Endodermal cell (in vitro differentiated cells): ENCODE measurements around the gene CX3CR1. TPM values are rescaled to one million over a fixed set of nuclear protein-coding genes. Genes with fewer than 3 reads are reported as not detected.

Source experiments
- DNase-seq: peaks from one replicate; pipeline ENCODE4 v3.0.0-alpha.2; 2017
- H3K27ac ChIP-seq: 2 replicates; pipeline ENCODE4 v1.5.1; 2013; ENCODE audit warnings: mild to moderate bottlenecking, low read depth, low read length, moderate library complexity
- H3K27me3 ChIP-seq: 2 replicates; pipeline ENCODE4 v1.6.1; 2013; ENCODE audit warnings: mild to moderate bottlenecking, low read length, moderate library complexity; ENCODE audit not compliant: insufficient read depth, control insufficient read depth, poor library complexity, severe bottlenecking
- H3K36me3 ChIP-seq: 2 replicates; pipeline ENCODE4 v1.7.0; 2013; ENCODE audit warnings: mild to moderate bottlenecking, low read length, moderate library complexity; ENCODE audit not compliant: control insufficient read depth, insufficient read depth
- H3K4me1 ChIP-seq: one replicate; pipeline ENCODE4 v1.7.0; 2013; ENCODE audit warnings: low read length; ENCODE audit not compliant: control insufficient read depth, insufficient read depth
- H3K4me3 ChIP-seq: 2 replicates; pipeline ENCODE4 v1.5.1; 2013; ENCODE audit warnings: mild to moderate bottlenecking, low read length, moderate library complexity
- H3K9ac ChIP-seq: 2 replicates; pipeline ENCODE4 v1.6.1; 2013; ENCODE audit warnings: mild to moderate bottlenecking, low read length, moderate library complexity; ENCODE audit not compliant: poor library complexity, severe bottlenecking; ENCODE audit errors: extremely low read depth
- H3K9me3 ChIP-seq: 2 replicates; pipeline ENCODE4 v1.6.1; 2013; ENCODE audit warnings: mild to moderate bottlenecking, low read length, moderate library complexity; ENCODE audit not compliant: control insufficient read depth
- H3K27ac Mint-ChIP-seq: 2 replicates; pipeline ENCODE4 v1.8.0; 2020; ENCODE audit warnings: mixed read lengths
- H3K27me3 Mint-ChIP-seq: 2 replicates; pipeline ENCODE4 v1.8.0; 2021; ENCODE audit warnings: mild to moderate bottlenecking, mixed read lengths; ENCODE audit not compliant: insufficient read depth
- H3K36me3 Mint-ChIP-seq: 2 replicates; pipeline ENCODE4 v1.8.0; 2020; ENCODE audit warnings: low read depth, mixed read lengths
- H3K4me1 Mint-ChIP-seq: 2 replicates; pipeline ENCODE4 v1.8.0; 2020; ENCODE audit warnings: mixed read lengths
- H3K4me3 Mint-ChIP-seq: 2 replicates; pipeline ENCODE4 v1.8.0; 2020; ENCODE audit warnings: mild to moderate bottlenecking, moderate library complexity, mixed read lengths
- H3K9me3 Mint-ChIP-seq: 2 replicates; pipeline ENCODE4 v1.8.0; 2020; ENCODE audit warnings: mild to moderate bottlenecking, mixed read lengths
- WGBS, 2 experiments: methylation state at CpG; one replicate each; pipeline versions ENCODE4 v1.1.5 to v1.1.7; 2013; ENCODE audit warnings: missing lambda C conversion rate in 2 of 2, mixed read lengths in 1 of 2; ENCODE audit not compliant: insufficient coverage in 1 of 2, insufficient read length in 1 of 2; 5-methylcytosine and 5-hydroxymethylcytosine counted together
- total RNA-seq, 2 donors: library from RNA; stranded (reverse); fragmentation: NEBNext Ultra II Directional in 1 of 2; extraction: Animal tissue kit (Norgen Biotek cat#: 25700) in 1 of 2; gene quantifications; 2 replicates in 1 of 2; 3 replicates in 1 of 2; pipeline ENCODE4 v1.2.1, GENCODE V29; 2021
- TF ChIP-seq, protein P1 (sequence below): fragments of 200-600 bp; sonication (generic); conservative IDR thresholded peaks from 2 replicates; pipeline ENCODE4 v1.5.0; 2021; ENCODE audit warnings: antibody characterized with exemption, mild to moderate bottlenecking

Gene CX3CR1
- total RNA-seq, 2 donors from 2014 or later = not detected

DNA sequence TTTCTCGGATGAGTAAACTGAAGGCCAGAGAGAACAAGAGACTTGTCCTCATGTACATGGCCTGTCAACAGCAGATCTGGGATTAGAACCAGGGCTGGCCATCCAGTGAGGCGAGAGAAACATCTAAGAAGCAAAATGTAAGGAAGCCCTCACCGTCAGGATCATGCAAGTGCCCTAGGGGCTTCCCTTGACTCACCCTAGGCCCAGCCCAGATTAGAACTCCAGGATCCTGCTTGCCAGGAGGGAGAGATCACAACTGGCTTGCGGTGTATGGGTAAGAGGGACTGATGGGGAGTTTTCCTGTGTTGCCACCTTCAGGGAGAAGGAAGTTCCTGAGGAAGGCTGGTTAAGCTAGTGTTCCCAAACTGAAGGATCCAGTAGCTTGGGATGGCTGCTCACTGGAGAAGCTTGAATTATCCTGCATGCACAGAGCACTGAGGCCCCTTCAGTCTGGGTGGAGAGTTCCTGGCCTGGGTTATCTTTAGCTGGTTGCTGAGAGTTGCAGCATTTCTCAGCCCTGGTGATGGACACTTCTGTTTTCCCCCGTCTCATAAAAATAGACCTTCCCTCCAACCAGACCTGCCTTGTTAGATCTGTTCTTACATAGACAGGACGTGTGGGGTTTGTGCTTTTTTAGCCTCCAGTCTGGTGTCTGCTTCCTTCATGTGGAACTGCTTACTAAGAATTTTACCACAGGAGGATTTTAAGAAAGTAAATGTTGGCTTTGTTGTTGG, 59.3 kb downstream of the CX3CR1 start:
- Mint-ChIP-seq H3K9me3 (no peaks in the 10 kb centered on the region), H3K4me3 (no peak overlapping the region), H3K4me1 (no peaks in the 10 kb centered on the region), H3K27me3 (no peaks in the 10 kb centered on the region), H3K36me3 (no peaks in the 10 kb centered on the region), H3K27ac (no peak overlapping the region)
- Histone ChIP-seq H3K9me3 (no peaks in the 10 kb centered on the region), H3K4me1 (no peaks in the 10 kb centered on the region), H3K9ac (no peak overlapping the region), H3K27me3 (no peaks in the 10 kb centered on the region), H3K27ac (no peak overlapping the region), H3K36me3 (no peaks in the 10 kb centered on the region), H3K4me3 (no peak overlapping the region)
- no peak for DNase-seq
- 75% methylated on average over 4 to 6 of the region's 6 CpGs for WGBS, 2 experiments
- TF ChIP-seq, protein P1, sequence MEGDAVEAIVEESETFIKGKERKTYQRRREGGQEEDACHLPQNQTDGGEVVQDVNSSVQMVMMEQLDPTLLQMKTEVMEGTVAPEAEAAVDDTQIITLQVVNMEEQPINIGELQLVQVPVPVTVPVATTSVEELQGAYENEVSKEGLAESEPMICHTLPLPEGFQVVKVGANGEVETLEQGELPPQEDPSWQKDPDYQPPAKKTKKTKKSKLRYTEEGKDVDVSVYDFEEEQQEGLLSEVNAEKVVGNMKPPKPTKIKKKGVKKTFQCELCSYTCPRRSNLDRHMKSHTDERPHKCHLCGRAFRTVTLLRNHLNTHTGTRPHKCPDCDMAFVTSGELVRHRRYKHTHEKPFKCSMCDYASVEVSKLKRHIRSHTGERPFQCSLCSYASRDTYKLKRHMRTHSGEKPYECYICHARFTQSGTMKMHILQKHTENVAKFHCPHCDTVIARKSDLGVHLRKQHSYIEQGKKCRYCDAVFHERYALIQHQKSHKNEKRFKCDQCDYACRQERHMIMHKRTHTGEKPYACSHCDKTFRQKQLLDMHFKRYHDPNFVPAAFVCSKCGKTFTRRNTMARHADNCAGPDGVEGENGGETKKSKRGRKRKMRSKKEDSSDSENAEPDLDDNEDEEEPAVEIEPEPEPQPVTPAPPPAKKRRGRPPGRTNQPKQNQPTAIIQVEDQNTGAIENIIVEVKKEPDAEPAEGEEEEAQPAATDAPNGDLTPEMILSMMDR = no peak

DNA sequence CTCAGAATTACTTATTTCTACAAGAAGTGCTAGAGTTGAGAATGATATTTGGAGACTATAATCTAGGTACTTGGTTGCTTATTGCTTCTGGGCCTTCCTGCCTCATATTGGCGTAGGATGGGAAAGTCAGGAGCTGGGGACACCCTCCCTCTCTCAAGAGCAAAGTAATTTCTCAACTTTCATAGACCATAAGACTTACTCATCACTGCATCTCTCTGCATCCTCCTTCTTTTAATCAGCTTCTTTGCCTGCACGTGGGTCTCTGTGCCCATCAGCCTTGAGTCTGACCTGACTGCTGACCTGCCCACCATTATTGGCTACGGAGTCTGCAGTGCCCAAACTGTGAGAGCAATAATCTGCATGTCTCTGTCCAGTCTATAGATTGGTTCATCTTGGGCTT, 60.1 kb downstream of the CX3CR1 start:
- Mint-ChIP-seq H3K4me1 (no peaks in the 10 kb centered on the region), H3K4me3 (no peak overlapping the region), H3K36me3 (no peaks in the 10 kb centered on the region), H3K27me3 (no peaks in the 10 kb centered on the region), H3K9me3 (no peaks in the 10 kb centered on the region), H3K27ac (no peak overlapping the region)
- TF ChIP-seq, protein P1 = no peak
- Histone ChIP-seq H3K9me3 (no peaks in the 10 kb centered on the region), H3K4me3 (no peak overlapping the region), H3K4me1 (no peaks in the 10 kb centered on the region), H3K9ac (no peak overlapping the region), H3K27me3 (no peaks in the 10 kb centered on the region), H3K27ac (no peak overlapping the region), H3K36me3 (no peaks in the 10 kb centered on the region)
- DNase-seq = no peak
- 96 to 100% methylated on average over 2 to 3 of the region's 3 CpGs for WGBS, 2 experiments

DNA sequence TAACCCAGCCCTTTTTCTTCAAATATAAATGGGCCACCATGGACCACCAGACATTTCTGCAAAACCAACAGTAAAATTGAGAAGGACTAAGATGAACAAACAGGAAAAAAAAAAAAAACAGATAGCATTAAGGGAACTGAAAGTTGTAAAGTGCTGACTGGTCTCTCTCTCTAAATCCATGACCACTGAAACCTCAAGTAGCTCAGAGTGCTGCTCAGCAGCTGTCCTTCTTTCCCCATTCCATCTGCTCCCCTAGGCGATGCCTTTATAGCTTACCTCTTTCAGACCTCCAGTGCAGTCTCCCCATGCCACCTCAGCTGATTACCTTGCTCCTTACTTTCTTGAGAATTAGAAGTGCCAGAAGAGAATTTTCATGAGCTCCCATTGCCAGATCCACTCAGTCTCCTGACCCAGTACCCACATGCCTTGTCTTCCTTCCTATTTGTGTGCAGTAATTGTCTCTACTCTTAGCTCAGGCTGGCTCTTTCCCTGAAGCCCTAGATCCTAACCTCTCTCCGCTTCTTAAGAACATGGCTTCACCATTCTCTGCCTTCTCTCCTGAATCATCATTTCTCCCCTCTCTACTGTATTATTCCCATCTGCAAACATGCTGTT, 63.6 kb downstream of the CX3CR1 start:
- TF ChIP-seq, protein P1 = no peak
- H3K9me3 ChIP-seq = no peaks in the 10 kb centered on the region
- 77 to 86% methylated on average over 2 of the region's 2 CpGs for WGBS, 2 experiments
- no peaks in the 10 kb centered on the region for H3K36me3 Mint-ChIP-seq
- H3K27me3 ChIP-seq = no peaks in the 10 kb centered on the region
- no peaks in the 10 kb centered on the region for H3K27me3 Mint-ChIP-seq
- H3K4me1 ChIP-seq = no peaks in the 10 kb centered on the region
- no peak overlapping the region for H3K4me3 Mint-ChIP-seq
- H3K27ac ChIP-seq = no peak overlapping the region
- no peak overlapping the region for H3K9ac ChIP-seq
- H3K36me3 ChIP-seq = no peaks in the 10 kb centered on the region
- H3K27ac Mint-ChIP-seq = no peak overlapping the region
- DNase-seq = no peak
- no peaks in the 10 kb centered on the region for H3K9me3 Mint-ChIP-seq
- peaks cover 11% of the 10 kb centered on the region for H3K4me1 Mint-ChIP-seq
- H3K4me3 ChIP-seq = no peak overlapping the region
